DND-41 (cell line): ENCODE measurements around the gene PLEKHA8.

Source experiments
- ATAC-seq: fragments of 200-7000 bp; cut with Tn5 transposase; 3 replicates; pipeline ENCODE4 v1.9.1; 2021; ENCODE audit warnings: low read depth; ENCODE audit not compliant: insufficient read depth
- DNase-seq: peaks from one replicate; pipeline ENCODE4 v3.0.0-alpha.2; 2020
- H2AFZ ChIP-seq: 2 replicates; pipeline ENCODE4 v1.6.0; 2012; ENCODE audit warnings: low read depth, low read length
- H3K27ac ChIP-seq: 2 replicates; pipeline ENCODE4 v1.5.1; 2012; ENCODE audit warnings: low read length, inconsistent platforms
- H3K27me3 ChIP-seq: fragments of 200-600 bp; sonication (generic); 2 replicates; pipeline ENCODE4 v1.6.0; 2012; ENCODE audit warnings: low read length, mild to moderate bottlenecking, inconsistent platforms; ENCODE audit not compliant: insufficient read depth, poor library complexity
- H3K36me3 ChIP-seq: 2 replicates; pipeline ENCODE4 v1.5.1; 2012; ENCODE audit warnings: low read length, inconsistent platforms; ENCODE audit not compliant: insufficient read depth
- H3K4me1 ChIP-seq: 2 replicates; pipeline ENCODE4 v1.5.1; 2012; ENCODE audit warnings: mild to moderate bottlenecking, low read length; ENCODE audit not compliant: insufficient read depth
- H3K4me2 ChIP-seq: 2 replicates; pipeline ENCODE4 v1.6.0; 2012; ENCODE audit warnings: mild to moderate bottlenecking, moderate library complexity, low read length, inconsistent platforms; ENCODE audit not compliant: insufficient read depth
- H3K4me3 ChIP-seq, 2 experiments: fragments of 200-600 bp in 1 of 2; shearing (Covaris generic) in 1 of 2; 2 replicates each; pipeline ENCODE4 v1.5.1; 2012 to 2016; ENCODE audit warnings: inconsistent platforms in 2 of 2, low read length in 2 of 2, mild to moderate bottlenecking in 2 of 2, low read depth in 1 of 2, moderate library complexity in 1 of 2
- H3K79me2 ChIP-seq: 2 replicates; pipeline ENCODE4 v1.6.0; 2012; ENCODE audit warnings: low read length, inconsistent platforms; ENCODE audit not compliant: insufficient read depth
- H3K9ac ChIP-seq: 2 replicates; pipeline ENCODE4 v1.6.0; 2012; ENCODE audit warnings: low read depth, mild to moderate bottlenecking, inconsistent platforms, low read length, moderate library complexity
- H3K9me3 ChIP-seq: 2 replicates; pipeline ENCODE4 v1.5.1; 2012; ENCODE audit warnings: low read length, moderate library complexity, mild to moderate bottlenecking, inconsistent platforms; ENCODE audit not compliant: insufficient read depth, severe bottlenecking
- H4K20me1 ChIP-seq: 2 replicates; pipeline ENCODE4 v1.6.0; 2012; ENCODE audit warnings: low read length; ENCODE audit not compliant: insufficient read depth
- CTCF ChIP-seq: IDR thresholded peaks from 2 replicates; pipeline ENCODE4 v1.5.1; 2012; ENCODE audit warnings: borderline replicate concordance, low read length, moderate library complexity, mild to moderate bottlenecking; ENCODE audit not compliant: poor library complexity, severe bottlenecking; ENCODE audit errors: extremely low read depth
- EZH2 ChIP-seq: IDR thresholded peaks from 3 replicates; pipeline ENCODE4 v1.6.1; 2012; ENCODE audit warnings: borderline replicate concordance, low read depth, mild to moderate bottlenecking, moderate library complexity, low read length, inconsistent platforms; ENCODE audit not compliant: severe bottlenecking

The PLEKHA8 gene

GRCh38 chr7:30149640-30150272 is 121.5 kb downstream of the PLEKHA8 start:
- H3K36me3 ChIP-seq = no peaks in the 10 kb centered on the region
- no peaks in the 10 kb centered on the region for H3K79me2 ChIP-seq
- DNase-seq = no peak
- no peak overlapping the region for H3K27ac ChIP-seq
- TF ChIP-seq CTCF (no peak), EZH2 (no peak)
- H3K4me1 ChIP-seq = no peaks in the 10 kb centered on the region
- no peak overlapping the region for H2AFZ ChIP-seq
- H3K4me3 ChIP-seq = no peak overlapping the region
- no peak for ATAC-seq
- H3K27me3 ChIP-seq = no peaks in the 10 kb centered on the region
- no peaks in the 10 kb centered on the region for H4K20me1 ChIP-seq
- H3K4me2 ChIP-seq = no peak overlapping the region
- H3K9me3 ChIP-seq = no peaks in the 10 kb centered on the region
- H3K9ac ChIP-seq = no peak overlapping the region

GRCh38 chr7:30150711-30151110 is 122.5 kb downstream of the PLEKHA8 start:
- Histone ChIP-seq H3K4me1 (no peaks in the 10 kb centered on the region), H4K20me1 (0 out of 2 replicates have a peak, but pooled peaks cover 2% of the 10 kb centered on the region), H2AFZ (no peak overlapping the region), H3K27ac (no peak overlapping the region), H3K36me3 (no peaks in the 10 kb centered on the region), H3K9ac (no peak overlapping the region), H3K27me3 (no peaks in the 10 kb centered on the region), H3K4me2 (no peak overlapping the region), H3K9me3 (no peaks in the 10 kb centered on the region), H3K79me2 (no peaks in the 10 kb centered on the region), H3K4me3 (no peak overlapping the region)
- ATAC-seq (no peak), DNase-seq (no peak)
- no peak for TF ChIP-seq EZH2
- no peak for TF ChIP-seq CTCF

GRCh38 chr7:30154111-30154587 is 125.9 kb downstream of the PLEKHA8 start:
- H3K9me3 ChIP-seq = no peaks in the 10 kb centered on the region
- H3K27ac ChIP-seq = no peak overlapping the region
- H3K9ac ChIP-seq = no peak overlapping the region
- H4K20me1 ChIP-seq = 0 out of 2 replicates have a peak, but pooled peaks cover 2% of the 10 kb centered on the region
- no peak overlapping the region for H3K4me2 ChIP-seq
- H2AFZ ChIP-seq = no peak overlapping the region
- no peaks in the 10 kb centered on the region for H3K79me2 ChIP-seq
- ATAC-seq (no peak), DNase-seq (no peak)
- TF ChIP-seq EZH2 = no peak
- TF ChIP-seq CTCF = no peak
- no peak overlapping the region for H3K4me3 ChIP-seq
- H3K27me3 ChIP-seq = no peaks in the 10 kb centered on the region
- no peaks in the 10 kb centered on the region for H3K36me3 ChIP-seq
- H3K4me1 ChIP-seq = peaks cover 17% of the 10 kb centered on the region
